Fibroblast of skin of left quadriceps (primary cell): ENCODE data around the gene PIP5K1C.

Source experiments
- DNase-seq, 2 experiments: peaks; one replicate each; pipeline ENCODE4 v3.0.0-alpha.2; 2013; ENCODE audit warnings: low read depth in 2 of 2

Gene PIP5K1C

DNA sequence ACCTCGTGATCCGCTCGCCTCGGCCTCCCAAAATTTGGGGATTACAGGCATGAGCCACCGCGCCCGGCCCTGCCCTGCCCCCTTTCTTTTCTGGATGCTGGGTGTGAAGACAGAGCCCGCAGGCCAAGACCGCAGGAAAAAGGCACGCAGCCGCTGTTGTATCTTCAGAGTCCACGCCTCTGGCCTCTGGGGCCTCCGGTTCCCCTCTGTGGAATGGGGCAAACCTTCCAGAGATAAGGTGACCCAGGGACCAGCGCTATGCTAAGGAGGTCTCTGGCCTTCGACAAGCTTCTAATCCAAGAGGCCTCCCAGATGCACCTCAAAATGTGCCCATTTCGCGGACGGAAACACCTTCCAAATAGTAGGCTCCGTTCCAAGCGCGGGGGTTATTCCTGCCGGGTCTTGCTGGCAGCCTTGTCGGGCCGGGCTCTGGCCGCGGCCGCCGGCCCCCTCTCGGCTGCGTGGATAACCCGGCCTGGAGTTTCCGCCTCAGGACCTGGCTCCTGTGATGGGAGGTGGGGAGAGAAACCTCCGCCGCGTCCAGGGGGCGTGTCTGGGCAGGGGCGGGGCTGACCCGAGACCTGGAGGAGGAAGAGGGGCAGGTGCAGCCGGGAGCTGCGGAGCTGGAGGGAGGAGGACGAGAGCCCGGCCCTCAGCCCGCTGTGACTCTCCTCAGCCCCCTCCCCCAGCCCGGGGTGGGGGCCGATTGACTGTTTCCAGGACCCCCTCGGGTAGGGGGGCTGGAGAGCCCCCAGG lies 21.0 kb upstream of the PIP5K1C start:
- peak; percentile 34 to 49 for DNase-seq

DNA sequence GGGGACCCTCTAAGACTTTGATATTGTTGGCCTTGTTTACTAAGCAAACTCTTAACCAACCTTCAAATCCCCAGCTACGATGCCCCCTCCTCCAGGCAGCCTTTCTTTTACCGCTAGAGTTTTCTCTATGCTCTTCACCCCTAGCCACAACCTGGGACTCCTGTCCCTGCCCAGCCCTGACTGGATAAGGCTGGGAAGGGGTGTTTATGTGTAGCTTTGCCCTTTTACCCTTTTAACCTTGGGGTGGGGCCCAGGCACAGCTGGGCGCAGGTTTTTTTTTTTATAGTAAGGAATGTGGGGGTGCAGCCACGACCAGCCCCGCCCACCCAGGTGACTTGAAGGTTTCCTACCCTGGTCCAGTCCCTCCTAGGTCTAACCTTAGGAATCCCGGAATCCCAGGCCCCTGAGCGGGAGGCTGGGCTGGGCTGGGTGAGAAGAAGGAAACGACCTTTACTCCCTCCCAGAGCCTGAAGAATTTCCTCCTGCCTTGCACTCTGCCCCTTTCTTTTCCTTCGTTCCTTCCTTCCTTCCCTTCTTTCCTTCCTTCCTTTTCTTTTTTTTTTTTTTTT lies 20.2 kb upstream of the PIP5K1C start:
- DNase-seq, result no peak

DNA sequence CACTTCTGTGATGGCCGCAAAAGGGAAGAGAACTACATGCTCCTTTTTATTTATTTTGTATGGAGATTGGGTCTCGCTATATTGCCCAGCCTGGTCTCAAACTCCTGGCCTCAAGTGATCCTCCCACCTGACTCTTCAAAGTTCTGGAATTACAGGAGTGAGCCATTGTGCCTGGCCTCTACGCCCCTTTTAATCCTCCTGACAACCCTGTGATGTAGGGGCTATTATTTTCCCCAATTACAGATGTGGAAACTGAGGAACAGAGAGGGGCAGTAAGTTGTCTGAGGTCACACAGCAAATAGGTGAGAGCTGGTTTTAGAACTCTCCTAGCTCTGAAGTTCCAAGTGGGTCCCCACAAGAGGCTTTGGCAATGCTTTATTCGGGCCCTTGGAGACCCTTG lies 19.6 kb upstream of the PIP5K1C start:
- no peak for DNase-seq

DNA sequence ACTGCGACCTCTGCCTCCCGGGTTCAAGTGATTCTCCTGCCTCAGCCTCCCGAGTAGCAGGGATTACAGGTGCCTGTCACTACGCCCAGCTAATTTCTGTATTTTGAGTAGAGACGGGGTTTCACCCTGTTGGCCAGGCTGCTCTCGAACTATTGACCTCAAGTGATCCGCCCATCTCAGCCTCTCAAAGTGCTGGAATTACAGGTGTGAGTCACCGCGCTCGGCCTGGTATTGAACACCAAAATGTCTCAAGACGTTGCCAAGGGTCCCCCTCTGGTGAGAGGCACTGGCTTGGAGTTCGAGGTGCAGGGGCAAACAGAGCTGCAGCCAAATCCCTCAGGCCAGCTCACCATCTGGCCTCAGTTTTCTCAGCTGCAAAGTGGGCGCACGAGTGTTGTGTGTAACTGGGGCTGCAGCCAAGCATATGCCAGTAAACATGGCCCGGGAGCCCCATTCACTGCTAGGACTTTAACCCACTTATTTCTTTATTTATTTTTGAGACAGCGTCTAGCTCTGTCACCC lies 15.9 kb upstream of the PIP5K1C start:
- DNase-seq, result no peak

DNA sequence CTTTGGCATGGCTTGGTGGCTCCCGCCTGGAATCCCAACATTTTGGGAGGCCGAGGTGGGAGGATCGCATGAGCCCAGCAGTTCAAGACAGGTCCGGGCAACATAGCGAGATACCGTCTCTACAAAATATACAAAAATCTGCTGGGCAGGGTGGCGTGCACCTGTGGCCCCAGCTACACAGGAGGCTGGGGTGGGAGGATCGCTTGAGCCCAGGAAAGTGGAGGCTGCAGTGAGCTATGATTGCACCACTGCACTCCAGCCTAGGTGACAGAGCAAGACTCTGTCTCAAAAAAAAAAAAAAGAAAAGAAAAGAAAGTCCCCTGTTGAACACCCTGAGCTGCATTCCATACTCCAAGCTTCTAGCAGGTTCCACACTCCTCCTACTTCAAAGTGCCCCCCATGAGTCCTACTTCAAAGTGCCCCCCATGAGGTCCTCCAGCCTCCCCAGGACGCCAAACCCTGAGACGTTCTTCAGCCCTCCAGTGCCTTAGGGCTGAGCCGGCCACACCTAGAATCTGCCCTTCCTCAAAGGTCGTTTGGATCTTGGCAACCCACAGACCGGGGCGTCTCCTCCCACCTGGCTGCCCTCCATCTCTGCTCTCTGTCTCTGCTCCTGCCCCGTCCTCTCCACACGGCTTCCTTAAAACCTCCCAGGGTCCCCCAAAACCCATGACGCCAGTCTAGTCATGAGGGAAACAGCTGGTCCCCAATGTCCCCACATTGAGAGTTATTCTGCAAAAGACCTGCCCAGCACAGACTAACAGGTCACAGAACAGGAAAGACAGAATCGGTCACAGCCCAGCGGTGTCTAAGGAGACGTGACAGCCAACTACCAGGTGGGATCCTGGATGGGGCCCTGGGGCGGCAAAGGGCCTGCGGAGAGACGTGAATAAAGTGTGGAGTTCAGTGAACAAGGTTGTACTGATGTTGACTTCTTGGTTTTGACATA lies 12.7 kb upstream of the PIP5K1C start:
- DNase-seq, result no peak

DNA sequence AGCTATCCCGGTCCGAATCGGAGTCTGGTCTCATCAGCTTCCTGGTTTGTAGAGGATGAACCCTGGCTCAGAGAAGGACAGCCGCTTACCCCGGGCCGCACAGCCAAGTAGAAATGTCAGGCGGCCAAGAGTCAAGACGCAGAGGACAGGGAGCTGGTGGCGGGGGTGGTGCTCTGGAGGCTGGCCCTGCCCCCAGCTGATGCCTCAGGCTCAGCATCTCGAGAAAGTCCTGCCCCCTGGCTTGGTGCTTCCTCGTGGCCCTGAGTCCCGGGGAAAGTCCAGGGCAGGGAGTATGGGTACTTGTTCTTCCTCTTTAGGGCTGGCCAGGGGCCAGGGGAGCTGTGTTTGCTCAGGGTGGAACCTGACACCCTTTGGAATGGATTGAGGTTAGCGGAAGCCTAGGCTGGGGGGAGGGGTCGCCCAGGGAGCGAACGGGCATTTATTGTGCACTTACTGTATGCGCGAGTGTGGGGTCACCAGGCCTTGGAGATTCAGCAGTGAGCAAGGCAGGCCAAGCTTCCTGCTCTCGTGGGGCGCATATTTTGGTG lies 10.1 kb upstream of the PIP5K1C start:
- DNase-seq, result no peak

DNA sequence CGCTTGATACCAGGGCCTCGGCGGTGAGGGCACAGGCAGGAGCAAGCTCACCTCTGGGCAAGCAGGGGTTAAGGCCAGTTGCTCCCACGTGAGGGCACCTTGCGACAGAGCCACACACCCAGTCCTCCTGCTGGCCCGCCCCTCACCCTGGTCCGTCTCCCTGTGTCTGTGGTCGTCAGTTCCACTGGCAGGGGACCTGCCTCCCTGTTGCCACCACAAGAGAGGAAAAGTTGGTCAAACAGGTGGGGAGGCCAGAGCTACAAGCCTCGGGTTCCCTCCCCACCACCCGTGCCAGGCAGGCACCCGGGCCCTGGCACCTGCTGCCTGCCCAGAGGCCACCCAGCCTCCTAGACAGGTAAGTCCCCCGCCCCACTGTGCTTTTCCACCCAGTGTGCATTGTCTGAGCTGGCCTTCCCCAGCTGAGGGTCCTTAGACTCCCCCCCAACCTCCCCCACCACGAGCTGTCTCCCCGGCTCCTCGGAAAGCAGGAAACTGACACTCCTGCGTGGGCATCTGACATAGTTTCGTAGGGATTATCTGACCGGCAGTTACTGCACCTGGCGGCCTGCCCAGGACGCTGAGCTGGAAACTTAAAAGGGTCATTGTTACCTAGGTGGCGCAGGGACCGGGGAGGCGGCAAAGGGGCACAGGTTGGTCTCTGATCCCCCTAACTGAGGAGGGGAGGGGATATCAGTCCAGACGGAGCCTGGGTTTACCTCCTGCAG lies 8.1 kb upstream of the PIP5K1C start, which contains the start of gene TJP3:
Gene TJP3, plus strand, starts transcription at position 178 of the 725 bp plus-strand sequence. CDS start 20,049 bp downstream, outside the sequence.
- DNase-seq, result no peak

DNA sequence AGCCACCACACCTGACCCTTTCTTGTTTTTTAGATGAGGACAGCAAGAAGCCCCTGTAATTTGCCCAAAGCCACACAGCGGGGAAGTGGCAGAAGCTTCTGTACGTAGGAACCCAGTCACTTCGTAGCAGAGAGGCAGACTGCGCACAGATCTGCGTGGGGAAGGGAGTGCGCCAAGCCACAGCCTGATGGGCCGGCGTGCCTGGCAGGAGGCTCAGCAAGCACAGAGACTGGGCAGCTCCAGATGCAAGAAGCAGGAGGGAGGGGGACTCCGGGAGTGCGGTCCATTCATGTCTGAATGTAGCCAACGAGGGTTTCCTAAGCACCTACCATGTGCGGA lies 7.6 kb upstream of the PIP5K1C start:
- no peak for DNase-seq

DNA sequence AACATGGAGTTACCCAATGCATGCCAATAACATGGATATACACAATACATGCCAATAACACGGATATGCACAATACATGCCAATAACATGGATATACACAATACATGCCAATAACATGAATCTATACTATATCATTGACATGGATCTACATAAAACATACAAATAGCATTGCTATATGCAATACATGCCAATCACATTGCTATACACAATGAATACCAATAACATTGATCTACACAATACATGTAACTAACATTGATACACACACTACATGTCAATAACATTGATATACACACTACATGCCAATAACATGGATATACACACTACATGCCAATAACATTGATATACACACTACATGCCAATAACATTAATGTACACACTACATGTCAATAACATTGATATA lies 932 bp upstream of the PIP5K1C start:
- DNase-seq, result no peak

DNA sequence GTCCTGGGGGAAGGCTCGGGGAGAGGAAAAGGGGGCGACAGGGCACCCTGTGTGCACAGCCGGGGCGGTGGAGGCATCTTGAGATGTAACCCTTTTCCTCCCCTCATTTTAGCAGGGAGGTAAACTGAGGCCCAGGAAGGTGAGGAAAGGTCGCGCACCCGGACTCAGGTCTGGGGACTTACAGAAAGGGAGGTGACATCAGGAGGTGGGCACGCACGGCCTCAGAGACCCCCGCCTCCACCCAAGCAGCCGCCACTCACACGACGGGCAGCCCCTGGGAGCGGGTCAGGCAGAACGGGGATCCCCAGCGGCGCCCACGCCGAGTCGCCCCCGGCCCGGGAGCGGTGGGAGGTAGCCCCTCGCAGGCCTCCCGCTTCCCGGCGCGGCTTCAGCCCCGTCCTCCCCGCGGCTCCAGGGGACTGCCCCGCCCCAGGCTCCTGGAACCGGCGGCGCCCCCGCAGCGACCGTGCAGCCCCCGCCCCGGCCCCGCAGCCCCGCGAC lies 477 bp downstream of the PIP5K1C start:
- DNase-seq, result no peak

DNA sequence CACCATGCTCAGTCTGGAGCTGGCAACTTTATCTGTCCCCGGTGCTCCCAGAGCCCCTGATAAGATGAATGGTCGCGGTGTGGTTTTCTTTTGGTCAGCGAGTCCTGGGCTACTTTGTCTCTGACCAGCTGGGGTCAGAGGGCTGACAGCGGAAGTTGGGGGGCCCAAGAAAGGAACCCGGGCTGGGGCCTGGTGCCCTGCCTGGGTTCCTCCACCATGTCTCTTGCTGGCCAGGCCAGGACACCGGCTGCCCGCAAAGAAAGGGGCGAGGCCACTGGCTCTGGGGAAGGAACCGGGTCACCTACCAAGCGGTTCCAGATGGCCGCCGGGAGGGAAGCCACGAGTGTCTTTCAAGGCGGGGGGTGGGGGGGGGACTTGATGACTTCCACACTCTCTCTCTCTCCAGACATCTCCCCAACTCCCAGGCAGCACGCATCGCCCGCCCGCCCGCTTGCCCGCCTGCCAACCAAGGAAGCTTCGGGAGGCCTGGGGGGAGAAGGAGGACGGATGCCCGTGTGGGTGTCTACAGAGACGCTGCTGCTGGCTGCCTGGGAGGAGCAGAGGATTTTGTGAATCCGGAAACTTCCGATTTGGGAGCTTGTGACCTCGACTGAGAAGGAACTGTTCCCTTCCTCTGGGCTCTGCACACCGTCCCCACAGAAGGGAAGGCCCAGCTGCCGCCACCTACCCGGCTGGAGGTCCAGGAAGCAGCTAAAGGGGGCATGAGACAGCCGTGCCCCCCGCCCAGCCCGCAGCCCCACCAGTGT lies 1.1 kb downstream of the PIP5K1C start:
- DNase-seq, result no peak

DNA sequence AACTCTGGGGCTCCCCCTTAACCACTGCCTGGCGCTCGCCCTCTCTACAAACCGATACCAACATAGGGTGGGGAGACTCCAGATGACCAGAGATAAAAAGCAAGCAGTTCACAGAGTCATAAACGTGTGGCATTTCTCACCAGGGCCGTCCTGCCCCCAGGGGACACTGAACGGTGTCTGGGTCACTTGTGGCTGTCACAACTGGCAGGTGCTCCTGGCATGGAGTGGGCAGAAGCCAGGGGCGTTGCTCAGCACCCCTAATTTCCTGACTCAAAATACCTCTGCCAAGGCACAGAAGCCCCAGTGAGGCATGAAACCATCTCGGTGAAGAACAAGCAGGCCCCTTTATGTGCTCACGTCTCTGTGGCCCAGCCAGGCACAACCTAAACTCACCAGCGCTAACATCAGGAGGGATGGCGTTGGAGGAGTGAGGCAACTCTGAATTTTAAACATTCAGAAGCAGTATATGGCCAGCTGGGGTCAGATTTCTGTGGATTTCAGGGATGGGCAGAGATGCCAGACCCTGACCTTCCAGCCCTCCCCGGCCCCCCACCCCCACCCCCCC lies 1.8 kb downstream of the PIP5K1C start:
- DNase-seq, result no peak

DNA sequence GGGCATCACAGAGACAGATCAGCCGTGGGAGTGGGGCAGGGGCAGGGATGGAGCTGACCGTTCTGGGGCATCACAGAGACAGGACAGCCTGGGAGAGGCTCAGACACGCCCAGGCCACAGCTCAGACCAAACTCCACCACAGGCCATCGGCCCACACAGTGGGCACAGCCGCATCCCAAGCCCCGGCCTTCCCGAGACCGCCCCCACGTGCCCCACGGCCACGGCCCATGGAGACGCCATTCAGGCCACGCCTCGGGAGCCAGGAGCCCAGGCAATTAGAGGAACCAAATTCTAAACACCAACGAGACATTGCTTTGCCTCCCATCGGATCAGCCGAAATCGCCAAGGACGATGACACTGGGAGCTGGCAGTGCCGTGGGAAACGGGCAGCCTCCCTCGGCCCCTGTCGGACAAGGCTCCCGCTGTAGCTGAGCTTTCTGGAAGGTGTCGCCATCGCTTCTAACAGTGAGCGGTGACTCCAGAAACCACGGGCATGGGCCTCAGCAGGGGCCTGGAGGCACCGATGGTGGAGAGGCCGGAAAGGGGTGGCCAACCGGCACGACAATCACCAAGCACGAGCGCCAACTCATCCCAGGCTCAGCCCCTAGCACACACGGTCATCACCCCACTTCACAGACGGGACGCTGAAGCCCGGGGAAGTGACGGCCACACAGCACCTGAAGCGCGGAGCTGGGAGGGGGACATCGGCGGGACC lies 2.4 kb downstream of the PIP5K1C start:
- no peak for DNase-seq

DNA sequence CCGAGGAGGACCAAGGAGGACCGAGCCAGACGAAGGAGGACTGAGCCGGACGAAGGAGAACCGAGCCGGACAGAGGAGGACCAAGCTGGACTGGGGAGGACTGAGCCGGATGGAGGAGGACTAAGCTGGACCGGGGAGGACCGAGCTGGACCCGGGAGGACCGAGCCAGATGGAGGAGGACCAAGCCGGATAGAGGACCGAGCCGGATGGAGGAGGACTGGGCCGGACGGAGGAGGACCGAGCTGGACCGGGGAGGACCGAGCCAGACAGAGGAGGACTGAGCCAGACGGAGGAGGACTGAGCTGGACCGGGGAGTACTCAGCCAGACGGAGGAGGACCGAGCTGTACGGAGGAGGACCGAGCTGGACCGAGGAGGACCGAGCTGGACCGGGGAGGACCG lies 3.2 kb downstream of the PIP5K1C start:
- DNase-seq, result no peak

DNA sequence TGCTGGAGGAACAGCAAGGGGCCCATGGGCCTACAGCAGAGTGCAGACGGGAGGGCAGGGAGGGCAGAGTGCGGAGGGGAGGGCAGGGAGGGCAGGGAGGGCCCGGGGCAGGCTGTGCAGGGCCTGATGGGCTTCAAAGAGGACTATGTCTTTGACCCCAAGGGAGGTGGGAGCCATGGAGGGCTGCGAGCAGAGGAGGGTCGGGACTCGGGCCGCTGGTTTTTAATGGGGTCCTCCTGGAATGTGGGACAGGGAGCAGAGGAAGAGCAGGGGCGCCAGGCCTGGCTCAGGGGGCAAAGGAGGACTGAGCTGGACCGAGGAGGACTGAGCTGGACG lies 3.6 kb downstream of the PIP5K1C start:
- no peak for DNase-seq

DNA sequence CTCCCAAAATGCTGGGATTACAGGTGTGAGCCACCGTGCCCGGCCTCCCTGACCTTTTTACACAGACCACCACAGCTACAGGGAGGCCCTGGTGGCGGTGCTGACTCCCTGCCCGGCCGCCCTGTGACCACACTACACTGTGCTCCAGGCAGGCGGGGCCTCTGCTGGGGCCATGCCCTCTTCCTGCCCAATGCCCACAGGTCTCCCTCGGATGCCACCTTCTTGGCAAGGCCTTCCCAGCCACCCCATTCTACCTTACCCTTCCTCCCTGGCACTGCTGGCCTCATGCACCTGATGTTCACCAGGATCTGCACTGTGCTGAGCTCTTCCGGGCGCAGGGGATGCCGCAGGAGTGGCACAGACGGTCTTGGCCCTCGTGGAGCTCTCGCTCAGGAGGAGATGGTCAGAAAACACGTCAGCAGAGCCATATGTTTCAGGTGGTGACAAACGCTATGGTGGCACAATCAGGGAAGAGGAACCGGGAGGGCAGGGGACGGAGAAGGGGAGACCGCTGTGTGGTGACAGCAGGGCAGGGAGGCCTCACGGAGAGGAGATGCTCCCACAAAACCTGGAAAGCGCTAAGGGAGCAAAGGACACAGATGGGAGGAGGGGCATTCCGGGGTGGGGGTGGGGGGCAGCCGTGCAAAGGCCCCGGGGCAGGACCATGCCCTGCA lies 4.1 kb downstream of the PIP5K1C start:
- no peak for DNase-seq

DNA sequence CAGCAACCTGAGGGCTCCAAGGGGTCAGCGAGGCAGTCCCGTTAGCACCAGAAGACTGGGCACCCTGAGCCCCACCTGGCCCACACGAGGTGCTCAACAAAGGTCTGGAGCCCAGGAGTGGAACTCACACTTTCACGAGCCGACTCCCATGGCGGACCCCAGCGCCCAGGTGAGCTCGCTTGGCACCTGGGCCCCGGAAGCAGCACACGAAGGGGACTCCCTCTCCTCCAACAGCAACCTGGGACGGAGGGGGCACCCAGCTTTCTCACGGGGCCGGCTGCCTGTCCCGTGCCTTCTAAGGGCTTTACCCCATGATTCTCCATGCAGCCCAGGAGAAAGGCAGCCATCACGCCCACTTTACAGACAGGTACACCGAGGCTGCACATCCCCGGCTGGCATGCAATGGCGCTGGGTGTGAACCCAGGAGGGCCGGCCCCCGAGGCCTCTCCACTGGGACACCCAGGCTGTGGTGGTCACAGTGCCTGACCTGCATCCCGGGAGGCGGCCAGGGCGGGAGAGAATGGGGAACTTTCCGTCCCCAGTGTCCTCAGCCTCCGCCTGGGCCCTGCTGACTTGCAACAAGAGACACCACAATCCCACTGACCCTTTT lies 5.0 kb downstream of the PIP5K1C start:
- DNase-seq, result no peak

DNA sequence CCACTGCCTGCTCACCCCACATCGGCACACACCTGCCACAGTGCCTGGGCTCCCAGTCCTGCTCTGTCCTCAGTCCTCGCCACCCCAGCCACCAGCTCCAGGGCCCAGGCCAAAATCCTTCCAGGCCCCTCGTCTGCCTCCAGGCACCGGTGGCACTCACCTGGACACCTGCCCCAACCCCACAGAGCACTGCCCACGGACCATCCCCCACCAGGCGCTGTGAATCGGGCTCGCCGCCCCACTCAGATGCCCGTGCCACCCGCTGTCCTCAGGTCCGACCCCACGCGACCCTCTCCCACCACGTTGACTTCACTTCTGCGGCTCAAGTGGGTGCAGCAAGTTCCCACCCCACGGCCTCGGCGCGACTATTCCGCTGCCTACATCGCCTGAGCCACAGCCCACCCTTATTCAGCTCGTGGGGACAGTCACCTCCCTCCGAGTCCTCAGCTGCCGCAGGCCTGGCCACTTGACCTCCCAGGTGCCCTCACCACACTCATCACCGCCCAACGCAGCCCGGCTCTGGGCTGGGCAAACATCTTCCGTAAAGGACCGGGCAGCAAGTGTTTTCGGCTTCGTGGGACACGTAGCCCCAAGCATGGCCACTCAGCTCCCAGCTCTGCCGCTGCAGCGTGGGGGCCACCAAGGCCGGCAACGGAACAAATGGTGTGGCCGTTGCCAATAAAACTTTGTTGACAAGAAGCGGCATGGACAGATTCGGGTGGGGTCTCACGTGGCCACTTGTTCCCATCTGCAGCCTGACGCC lies 5.7 kb downstream of the PIP5K1C start:
- no peak for DNase-seq
